NCI-H146 treated with DMSO at 0.1 percent for 48 hours (cell line): ENCODE data around the gene COL25A1.
"Not testable (repeated sequence)": the region's sequence is repeated elsewhere in the genome, so short reads cannot be mapped to it uniquely, and the experiment has no call there.

Experiments used
- DNase-seq: peaks from one replicate; lab custom pipeline; 2025; ENCODE audit not compliant: unreplicated experiment; lab: John Stamatoyannopoulos, UW

Gene COL25A1

GRCh38 chr4:109131559-109131958 is 170.9 kb downstream of the COL25A1 start:
- DNase-seq: no peak

GRCh38 chr4:109128589-109128988 is 173.9 kb downstream of the COL25A1 start:
- no peak for DNase-seq

DNA sequence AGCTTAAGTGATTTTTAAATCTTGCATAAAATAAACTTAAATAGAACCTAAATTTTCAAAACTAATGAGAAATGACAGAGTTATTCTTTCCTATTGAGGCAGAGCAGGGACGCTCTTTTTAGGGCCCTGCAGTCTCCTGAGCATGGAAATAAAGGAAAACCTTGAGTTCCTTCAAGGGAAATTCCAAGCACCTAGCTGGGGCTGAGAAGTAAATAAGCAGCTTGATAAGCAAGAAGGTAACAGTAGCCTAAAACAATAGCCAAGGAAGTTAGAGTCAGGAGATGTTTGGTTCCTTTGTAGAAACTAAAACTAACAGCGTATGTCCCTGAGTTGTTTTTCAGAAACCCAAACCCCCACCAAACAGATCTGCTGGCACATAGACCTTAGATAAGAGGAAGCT is 174.6 kb downstream of the COL25A1 start:
- no peak for DNase-seq

GRCh38 chr4:109126856-109127255 is 175.6 kb downstream of the COL25A1 start:
- DNase-seq: no peak

GRCh38 chr4:109125084-109125483 is 177.4 kb downstream of the COL25A1 start:
- no peak for DNase-seq

DNA sequence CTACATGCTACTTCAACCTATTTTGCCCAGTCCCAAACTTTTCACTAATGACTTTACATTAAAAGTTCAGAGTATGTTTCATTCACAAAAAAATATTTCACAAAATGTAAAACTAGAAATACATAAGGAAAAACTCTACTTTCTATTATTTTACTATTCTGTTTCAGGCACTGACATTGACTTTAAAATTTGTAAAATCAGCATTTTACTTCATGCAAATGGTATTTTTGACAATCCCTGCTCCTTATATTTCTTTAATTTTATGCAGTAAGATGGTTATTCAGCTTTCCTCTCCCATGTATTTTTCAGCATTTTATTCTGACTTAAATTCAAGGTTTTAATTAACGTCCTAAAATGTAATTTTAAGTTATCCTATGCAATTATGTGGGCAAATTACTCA is 178.5 kb downstream of the COL25A1 start:
- no peak for DNase-seq

DNA sequence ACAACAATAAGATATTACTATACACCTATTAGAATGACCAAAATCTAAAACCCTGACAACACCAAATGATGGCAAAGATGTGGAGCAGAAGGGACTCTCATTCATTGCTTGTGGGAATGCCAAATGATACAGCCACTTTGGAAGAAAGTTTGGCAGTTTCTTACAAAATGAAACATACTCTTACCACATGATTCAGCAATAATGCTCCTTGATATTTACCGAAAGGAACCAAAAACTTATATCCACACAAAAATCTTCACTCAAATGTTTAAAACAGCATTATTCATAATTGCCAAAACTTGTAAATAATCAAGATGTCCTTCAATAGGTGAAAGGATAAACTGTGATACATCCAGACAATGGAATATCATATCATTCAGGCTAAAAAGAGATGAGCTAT is 180.9 kb downstream of the COL25A1 start:
- DNase-seq: no peak

- no peak for DNase-seq
These were observed 182.6 kb downstream of the COL25A1 start for GRCh38 chr4:109119852-109120251.

- DNase-seq: no peak
These were observed 183.8 kb downstream of the COL25A1 start for GRCh38 chr4:109118635-109119034.

DNA sequence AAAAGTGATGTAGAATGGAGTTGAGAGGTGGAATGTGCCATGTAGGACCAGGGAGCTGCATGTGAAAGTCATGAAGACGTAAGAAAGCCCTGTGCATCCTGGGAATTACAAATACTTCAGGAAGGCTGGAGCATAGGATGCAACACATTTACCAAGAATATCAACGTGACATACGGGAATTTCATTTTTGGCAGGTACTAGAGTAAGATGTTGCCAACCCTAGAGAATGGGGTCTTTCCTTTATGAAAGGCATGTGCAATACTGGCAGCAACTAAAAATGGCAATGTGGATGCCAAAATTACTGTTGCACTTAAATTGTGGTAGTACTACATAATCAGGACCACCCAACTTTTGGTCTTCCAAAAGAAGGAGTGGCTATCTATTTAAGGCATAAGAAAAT is 188.0 kb downstream of the COL25A1 start:
- no peak for DNase-seq

DNA sequence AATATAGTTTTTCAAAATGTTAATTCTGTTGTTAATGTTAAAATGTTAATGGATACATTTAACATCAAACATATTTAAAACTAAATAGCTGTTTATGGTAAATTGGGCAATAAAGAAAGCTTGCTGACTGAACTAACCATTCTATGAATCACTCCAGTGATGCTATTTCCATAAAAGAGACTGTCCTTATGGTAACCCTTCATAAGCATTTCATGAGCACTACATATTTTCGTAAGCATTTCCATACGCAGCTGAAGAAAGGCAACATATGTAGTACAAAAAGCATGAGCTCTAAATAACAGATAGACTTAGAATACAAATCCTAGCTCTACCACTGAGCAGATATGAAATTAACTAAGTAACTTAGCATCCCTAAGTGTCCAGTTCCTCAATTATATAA is 188.9 kb downstream of the COL25A1 start:
- no peak for DNase-seq

- no peak for DNase-seq
These were observed 191.4 kb downstream of the COL25A1 start for GRCh38 chr4:109111031-109111430.

- DNase-seq: not testable (repeated sequence)
These were observed 194.2 kb downstream of the COL25A1 start for GRCh38 chr4:109108215-109108614.

DNA sequence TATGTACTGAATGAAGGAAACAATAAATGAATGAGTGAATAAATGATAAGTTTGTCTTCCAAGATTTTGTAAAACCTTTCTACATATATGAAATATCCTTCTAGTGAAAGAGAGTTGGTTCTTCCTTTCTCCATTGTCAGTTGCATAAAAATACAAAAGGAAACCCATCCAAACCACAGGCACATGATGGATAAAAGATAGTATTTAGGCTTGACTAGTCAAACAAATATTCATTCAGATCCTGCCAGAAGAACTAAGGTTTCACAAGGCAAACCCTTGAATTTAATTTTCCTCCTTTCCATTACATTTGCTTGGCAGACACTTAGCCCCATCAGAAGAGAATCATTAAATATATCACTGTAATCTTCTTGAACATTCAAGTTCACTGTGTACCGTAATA is 208.4 kb downstream of the COL25A1 start:
- DNase-seq: no peak

DNA sequence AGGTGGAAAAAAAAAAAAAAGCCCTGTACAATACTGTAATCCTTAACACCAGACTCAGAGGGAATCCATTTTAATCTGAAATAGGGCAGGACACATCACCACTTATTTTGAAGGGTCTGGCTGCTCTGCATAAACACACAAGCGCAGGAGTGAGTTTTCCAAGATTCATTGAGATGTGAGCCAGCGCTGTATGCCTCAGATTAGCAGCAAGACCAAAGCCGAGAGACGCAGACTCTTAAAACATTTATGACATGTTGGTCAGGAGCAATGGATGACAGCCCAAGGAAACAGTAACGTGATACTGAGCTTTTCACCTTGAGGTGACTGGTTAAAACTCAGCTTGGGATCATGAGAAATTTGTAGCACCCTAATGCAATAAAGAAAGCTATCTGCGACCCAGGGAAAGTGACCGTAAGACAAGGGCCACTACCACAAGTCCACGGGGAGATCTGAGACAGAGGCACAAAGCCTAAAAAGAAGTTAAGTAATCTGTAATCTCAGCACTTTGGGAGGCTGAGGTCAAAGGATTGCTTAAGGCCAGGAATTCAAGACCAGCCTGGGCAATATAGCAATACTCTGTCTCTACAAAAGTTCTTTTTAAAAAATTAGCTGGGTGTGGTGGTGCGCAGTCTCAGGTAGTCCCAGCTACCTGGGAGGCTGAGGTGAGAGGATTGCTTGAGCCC is 210.6 kb downstream of the COL25A1 start:
- DNase-seq: no peak

DNA sequence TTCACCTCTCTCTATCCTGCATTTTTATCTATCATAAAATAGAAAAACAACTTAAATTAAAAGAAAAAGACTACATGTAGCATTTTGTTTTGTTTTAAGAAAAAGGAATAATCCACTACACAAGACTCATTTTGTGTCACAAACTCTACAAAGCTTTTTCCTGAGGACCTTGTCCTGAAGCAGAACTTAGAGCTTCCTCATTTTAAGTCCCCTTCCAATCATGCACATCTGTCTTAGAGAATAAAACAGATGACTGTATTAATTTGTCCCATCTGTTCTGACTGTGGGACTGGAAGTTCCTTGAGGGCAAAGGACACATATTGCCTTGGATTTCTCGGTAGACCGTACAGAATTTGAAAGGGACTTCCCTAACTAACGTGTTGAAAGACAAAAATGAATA is 218.5 kb downstream of the COL25A1 start:
- DNase-seq: no peak

- DNase-seq: no peak
These were observed 222.7 kb downstream of the COL25A1 start for GRCh38 chr4:109079731-109080130.

DNA sequence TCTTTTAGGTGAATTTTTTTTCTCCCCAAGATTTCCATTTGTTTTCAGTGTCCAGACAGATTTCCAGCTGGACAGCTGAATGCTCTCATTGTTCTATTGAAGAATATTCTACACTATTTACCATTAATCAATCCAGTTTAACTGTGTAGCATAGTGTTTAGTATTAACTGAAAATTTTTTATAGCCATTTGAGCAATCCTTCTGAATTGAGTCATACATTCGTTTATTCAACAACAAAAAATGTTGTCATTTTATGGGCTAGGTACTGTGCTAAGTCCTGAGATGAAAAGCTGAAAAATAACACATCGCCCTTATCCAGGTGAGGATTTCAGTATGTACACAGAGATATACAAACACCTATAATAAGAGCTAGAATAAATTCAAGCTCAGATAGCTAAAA is 223.3 kb downstream of the COL25A1 start:
- no peak for DNase-seq

DNA sequence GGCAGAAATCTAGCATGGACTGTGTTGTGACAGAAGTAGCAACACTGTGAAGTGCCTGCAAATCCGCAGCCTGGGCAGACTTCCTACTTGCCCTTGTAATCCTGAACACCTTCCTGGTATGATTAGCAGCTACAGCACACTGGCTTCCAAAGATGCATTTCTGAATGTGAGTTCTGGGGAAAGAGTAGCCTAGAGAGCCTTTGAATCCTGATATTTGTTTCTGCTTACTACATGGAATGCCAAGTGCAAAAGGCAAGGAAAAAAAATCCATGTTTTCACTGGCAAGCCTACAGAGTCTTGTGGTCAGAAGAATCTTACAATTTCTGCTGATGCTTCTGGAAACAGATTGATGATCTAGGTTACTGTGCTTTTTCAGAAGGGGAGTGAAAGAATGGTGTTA is 223.7 kb downstream of the COL25A1 start:
- DNase-seq: no peak

GRCh38 chr4:109077505-109077904 is 225.0 kb downstream of the COL25A1 start:
- no peak for DNase-seq

- not testable (repeated sequence) for DNase-seq
These were observed 225.7 kb downstream of the COL25A1 start for GRCh38 chr4:109076709-109077108.

- DNase-seq: no peak
These were observed 226.8 kb downstream of the COL25A1 start for GRCh38 chr4:109075621-109076020.

- DNase-seq: no peak
These were observed 229.9 kb downstream of the COL25A1 start for GRCh38 chr4:109072595-109072994.
